ENCODE results near the gene NEO1. TPM values are rescaled to one million over a fixed set of nuclear protein-coding genes. Genes with fewer than 3 reads are reported as not detected.

NEO1 gene
- total RNA-seq, 1 donor from 2014 or later: 136 TPM

- DNase-seq (ENCODE audit: low spot score in 2 of 2, unreplicated experiment in 2 of 2): no peak
- Mint-ChIP-seq H3K27ac (no peak overlapping the region), H3K36me3 (no peaks in the 10 kb centered on the region), H3K4me3 (no peak overlapping the region), H3K27me3 (ENCODE audit: low read depth) (peaks cover 36% of the 10 kb centered on the region), H3K4me1 (peaks cover 6% of the 10 kb centered on the region), H3K9me3 (no peaks in the 10 kb centered on the region)
- no peak for TF ChIP-seq CTCF (IDR thresholded peaks at IDR 0.05; ENCODE audit: unreplicated experiment)
These were observed 18.7 kb upstream of the NEO1 start for GRCh38 chr15:73033611-73034010.

- peaks cover 2% of the 10 kb centered on the region for H3K4me1 Mint-ChIP-seq
- no peak overlapping the region for H3K4me3 Mint-ChIP-seq
- no peak overlapping the region for H3K27ac Mint-ChIP-seq
- peaks cover 33% of the 10 kb centered on the region for H3K27me3 Mint-ChIP-seq (ENCODE audit: low read depth)
- DNase-seq (ENCODE audit: low spot score in 2 of 2, unreplicated experiment in 2 of 2): no peak
- H3K36me3 Mint-ChIP-seq: no peaks in the 10 kb centered on the region
- H3K9me3 Mint-ChIP-seq: no peaks in the 10 kb centered on the region
- TF ChIP-seq CTCF (IDR thresholded peaks at IDR 0.05; ENCODE audit: unreplicated experiment): no peak
These were observed 18.0 kb upstream of the NEO1 start for GRCh38 chr15:73034221-73034620.

- no peaks in the 10 kb centered on the region for H3K9me3 Mint-ChIP-seq
- peaks cover 24% of the 10 kb centered on the region for H3K27me3 Mint-ChIP-seq (ENCODE audit: low read depth)
- no peaks in the 10 kb centered on the region for H3K4me1 Mint-ChIP-seq
- no peak overlapping the region for H3K27ac Mint-ChIP-seq
- no peak for DNase-seq (ENCODE audit: low spot score in 2 of 2, unreplicated experiment in 2 of 2)
- H3K36me3 Mint-ChIP-seq: no peaks in the 10 kb centered on the region
- H3K4me3 Mint-ChIP-seq: no peak overlapping the region
- no peak for TF ChIP-seq CTCF (IDR thresholded peaks at IDR 0.05; ENCODE audit: unreplicated experiment)
These were observed 17.0 kb upstream of the NEO1 start for GRCh38 chr15:73035221-73035620.

- TF ChIP-seq CTCF (IDR thresholded peaks at IDR 0.05; ENCODE audit: unreplicated experiment): no peak
- H3K4me3 Mint-ChIP-seq: no peak overlapping the region
- no peaks in the 10 kb centered on the region for H3K9me3 Mint-ChIP-seq
- DNase-seq (ENCODE audit: low spot score in 2 of 2, unreplicated experiment in 2 of 2): no peak
- H3K27ac Mint-ChIP-seq: no peak overlapping the region
- H3K4me1 Mint-ChIP-seq: no peaks in the 10 kb centered on the region
- peaks cover 15% of the 10 kb centered on the region for H3K27me3 Mint-ChIP-seq (ENCODE audit: low read depth)
- H3K36me3 Mint-ChIP-seq: no peaks in the 10 kb centered on the region
These were observed 14.0 kb upstream of the NEO1 start for GRCh38 chr15:73038220-73038619.

- no peak for TF ChIP-seq CTCF (IDR thresholded peaks at IDR 0.05; ENCODE audit: unreplicated experiment)
- Mint-ChIP-seq H3K4me3 (no peak overlapping the region), H3K4me1 (peaks cover 20% of the 10 kb centered on the region), H3K27me3 (ENCODE audit: low read depth) (peaks cover 9% of the 10 kb centered on the region), H3K36me3 (no peaks in the 10 kb centered on the region), H3K27ac (no peak overlapping the region), H3K9me3 (no peaks in the 10 kb centered on the region)
- no peak for DNase-seq (ENCODE audit: low spot score in 2 of 2, unreplicated experiment in 2 of 2)
These were observed 6.2 kb upstream of the NEO1 start for GRCh38 chr15:73046073-73046472.

GRCh38 chr15:73047882-73048281, 4.4 kb upstream of the NEO1 start:
- Mint-ChIP-seq H3K4me3 (no peak overlapping the region), H3K27me3 (ENCODE audit: low read depth) (peaks cover 9% of the 10 kb centered on the region), H3K36me3 (no peaks in the 10 kb centered on the region), H3K4me1 (peaks cover 20% of the 10 kb centered on the region), H3K27ac (no peak overlapping the region), H3K9me3 (no peaks in the 10 kb centered on the region)
- TF ChIP-seq CTCF (IDR thresholded peaks at IDR 0.05; ENCODE audit: unreplicated experiment): no peak
- DNase-seq (ENCODE audit: low spot score in 2 of 2, unreplicated experiment in 2 of 2): no peak
